Measurements from ENCODE around the gene VPS52.

DNA sequence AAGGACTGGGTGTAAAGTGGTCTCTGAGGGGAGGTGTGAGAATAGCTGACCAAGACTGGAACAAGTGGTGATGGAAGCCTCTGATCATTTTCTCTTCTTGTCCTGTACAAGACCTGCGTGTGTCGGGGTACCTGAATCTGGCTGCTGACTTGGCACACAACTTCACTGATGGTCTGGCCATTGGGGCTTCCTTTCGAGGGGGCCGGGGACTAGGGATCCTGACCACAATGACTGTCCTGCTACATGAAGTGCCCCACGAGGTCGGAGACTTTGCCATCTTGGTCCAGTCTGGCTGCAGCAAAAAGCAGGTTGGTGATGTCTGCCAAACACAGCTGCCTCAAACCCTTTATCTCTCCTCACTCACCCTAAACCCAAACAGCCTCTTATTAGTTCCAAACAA is 68.9 kb downstream of the VPS52 start:
- TF ChIP-seq POLR2A (IDR thresholded peaks at IDR 0.05; ENCODE audit: borderline replicate concordance, extremely low read depth, insufficient read depth, insufficient read length) (no peak), JUND (IDR thresholded peaks at IDR 0.05) (no peak), CBX3 (IDR thresholded peaks at IDR 0.05; ENCODE audit: low read depth) (no peak), EZH2 (IDR thresholded peaks at IDR 0.05) (no peak), MAX (IDR thresholded peaks at IDR 0.05) (no peak), RAD21 (IDR thresholded peaks at IDR 0.05; ENCODE audit: low read depth) (no peak), SIN3A (IDR thresholded peaks at IDR 0.05; ENCODE audit: low read depth) (no peak), POLR2AphosphoS5 (IDR thresholded peaks at IDR 0.05; ENCODE audit: low read depth, low read length) (no peak), ZNF274 (IDR thresholded peaks at IDR 0.05; ENCODE audit: low read depth, low read length) (no peak), ATF3 (IDR thresholded peaks at IDR 0.05) (no peak), ELF1 (IDR thresholded peaks at IDR 0.05; ENCODE audit: borderline replicate concordance, low read depth) (no peak), EZH2phosphoT487 (IDR thresholded peaks at IDR 0.05; ENCODE audit: borderline replicate concordance) (no peak)
- TF ChIP-seq, protein P1, sequence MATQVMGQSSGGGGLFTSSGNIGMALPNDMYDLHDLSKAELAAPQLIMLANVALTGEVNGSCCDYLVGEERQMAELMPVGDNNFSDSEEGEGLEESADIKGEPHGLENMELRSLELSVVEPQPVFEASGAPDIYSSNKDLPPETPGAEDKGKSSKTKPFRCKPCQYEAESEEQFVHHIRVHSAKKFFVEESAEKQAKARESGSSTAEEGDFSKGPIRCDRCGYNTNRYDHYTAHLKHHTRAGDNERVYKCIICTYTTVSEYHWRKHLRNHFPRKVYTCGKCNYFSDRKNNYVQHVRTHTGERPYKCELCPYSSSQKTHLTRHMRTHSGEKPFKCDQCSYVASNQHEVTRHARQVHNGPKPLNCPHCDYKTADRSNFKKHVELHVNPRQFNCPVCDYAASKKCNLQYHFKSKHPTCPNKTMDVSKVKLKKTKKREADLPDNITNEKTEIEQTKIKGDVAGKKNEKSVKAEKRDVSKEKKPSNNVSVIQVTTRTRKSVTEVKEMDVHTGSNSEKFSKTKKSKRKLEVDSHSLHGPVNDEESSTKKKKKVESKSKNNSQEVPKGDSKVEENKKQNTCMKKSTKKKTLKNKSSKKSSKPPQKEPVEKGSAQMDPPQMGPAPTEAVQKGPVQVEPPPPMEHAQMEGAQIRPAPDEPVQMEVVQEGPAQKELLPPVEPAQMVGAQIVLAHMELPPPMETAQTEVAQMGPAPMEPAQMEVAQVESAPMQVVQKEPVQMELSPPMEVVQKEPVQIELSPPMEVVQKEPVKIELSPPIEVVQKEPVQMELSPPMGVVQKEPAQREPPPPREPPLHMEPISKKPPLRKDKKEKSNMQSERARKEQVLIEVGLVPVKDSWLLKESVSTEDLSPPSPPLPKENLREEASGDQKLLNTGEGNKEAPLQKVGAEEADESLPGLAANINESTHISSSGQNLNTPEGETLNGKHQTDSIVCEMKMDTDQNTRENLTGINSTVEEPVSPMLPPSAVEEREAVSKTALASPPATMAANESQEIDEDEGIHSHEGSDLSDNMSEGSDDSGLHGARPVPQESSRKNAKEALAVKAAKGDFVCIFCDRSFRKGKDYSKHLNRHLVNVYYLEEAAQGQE (IDR thresholded peaks at IDR 0.05; ENCODE audit: low read depth) = no peak
- TF ChIP-seq, protein P2, sequence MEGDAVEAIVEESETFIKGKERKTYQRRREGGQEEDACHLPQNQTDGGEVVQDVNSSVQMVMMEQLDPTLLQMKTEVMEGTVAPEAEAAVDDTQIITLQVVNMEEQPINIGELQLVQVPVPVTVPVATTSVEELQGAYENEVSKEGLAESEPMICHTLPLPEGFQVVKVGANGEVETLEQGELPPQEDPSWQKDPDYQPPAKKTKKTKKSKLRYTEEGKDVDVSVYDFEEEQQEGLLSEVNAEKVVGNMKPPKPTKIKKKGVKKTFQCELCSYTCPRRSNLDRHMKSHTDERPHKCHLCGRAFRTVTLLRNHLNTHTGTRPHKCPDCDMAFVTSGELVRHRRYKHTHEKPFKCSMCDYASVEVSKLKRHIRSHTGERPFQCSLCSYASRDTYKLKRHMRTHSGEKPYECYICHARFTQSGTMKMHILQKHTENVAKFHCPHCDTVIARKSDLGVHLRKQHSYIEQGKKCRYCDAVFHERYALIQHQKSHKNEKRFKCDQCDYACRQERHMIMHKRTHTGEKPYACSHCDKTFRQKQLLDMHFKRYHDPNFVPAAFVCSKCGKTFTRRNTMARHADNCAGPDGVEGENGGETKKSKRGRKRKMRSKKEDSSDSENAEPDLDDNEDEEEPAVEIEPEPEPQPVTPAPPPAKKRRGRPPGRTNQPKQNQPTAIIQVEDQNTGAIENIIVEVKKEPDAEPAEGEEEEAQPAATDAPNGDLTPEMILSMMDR (IDR thresholded peaks at IDR 0.05 in 2 of 3, conservative IDR thresholded peaks at IDR 0.05 in 1 of 3; ENCODE audit: borderline replicate concordance in 1 of 3, insufficient read depth in 1 of 3, low read depth in 2 of 3, low read length in 2 of 3) = no peak

Measured in HCT116 (cell line).